Lower lobe of right lung (tissue), 2 donors: ENCODE data around the gene MARCHF3. TPM values are rescaled to one million over a fixed set of nuclear protein-coding genes. Genes with fewer than 3 reads are reported as not detected.
"Not testable (repeated sequence)": the region's sequence is repeated elsewhere in the genome, so short reads cannot be mapped to it uniquely, and the experiment has no call there.

Experiments
- ATAC-seq, 2 donors: fragments of 200-7000 bp; cut with Tn5 transposase; one replicate each; pipeline ENCODE4 v1.9.1; 2020 to 2022; ENCODE audit warnings: mild to moderate bottlenecking in 2 of 2, moderate library complexity in 2 of 2
- DNase-seq: peaks from one replicate; pipeline ENCODE4 v3.0.0-alpha.2; 2020
- H3K27ac ChIP-seq: fragments of 200-600 bp; one replicate; pipeline ENCODE4 v1.8.0; 2022
- H3K27me3 ChIP-seq: fragments of 200-600 bp; one replicate; pipeline ENCODE4 v1.8.0; 2022; ENCODE audit warnings: low read depth
- H3K36me3 ChIP-seq: fragments of 200-600 bp; one replicate; pipeline ENCODE4 v1.8.0; 2022; ENCODE audit warnings: mild to moderate bottlenecking
- H3K4me1 ChIP-seq: fragments of 200-600 bp; one replicate; pipeline ENCODE4 v1.8.0; 2022
- H3K4me3 ChIP-seq: fragments of 200-600 bp; one replicate; pipeline ENCODE4 v1.8.0; 2022; ENCODE audit warnings: mild to moderate bottlenecking
- H3K9me3 ChIP-seq: fragments of 200-600 bp; one replicate; pipeline ENCODE4 v1.8.0; 2022
- CTCF ChIP-seq: fragments of 200-600 bp; IDR thresholded peaks from one replicate; pipeline ENCODE4 v1.8.0; 2022; ENCODE audit warnings: antibody characterized with exemption, mild to moderate bottlenecking
- intact Hi-C: fragments of 100-400 bp; cut with DNase I; formaldehyde crosslinking; loops from one replicate; pipeline ENCODE4 v1.11.0; 2022
- total RNA-seq: library from RNA; stranded (reverse); fragmentation: NEBNext Ultra II Directional; extraction: Animal tissue kit (Norgen Biotek cat#: 25700); gene quantifications from one replicate; pipeline ENCODE4 v1.2.1, GENCODE V29; 2021
- donor health status: DM: no; HTN: yes; CAD: no; lungs with severe emphysema.

MARCHF3 gene
- total RNA-seq, 1 donor from 2014 or later: 14.3 TPM

GRCh38 chr5:126948453-126948852 lies 81.9 kb downstream of the MARCHF3 start:
- H3K4me1 ChIP-seq: no peaks in the 10 kb centered on the region
- H3K9me3 ChIP-seq: no peaks in the 10 kb centered on the region
- TF ChIP-seq CTCF: no peak
- ATAC-seq (no peak), DNase-seq (no peak)
- no peak overlapping the region for H3K4me3 ChIP-seq
- no peaks in the 10 kb centered on the region for H3K36me3 ChIP-seq
- intact Hi-C loops: no loop called here
- no peak overlapping the region for H3K27ac ChIP-seq
- H3K27me3 ChIP-seq: no peaks in the 10 kb centered on the region

- no peak for TF ChIP-seq CTCF
- Histone ChIP-seq H3K4me1 (no peaks in the 10 kb centered on the region), H3K27me3 (no peaks in the 10 kb centered on the region), H3K4me3 (no peak overlapping the region), H3K9me3 (no peaks in the 10 kb centered on the region), H3K36me3 (no peaks in the 10 kb centered on the region), H3K27ac (no peak overlapping the region)
- DNase-seq (no peak), ATAC-seq (no peak)
- intact Hi-C loops: no loop called here
Observed at GRCh38 chr5:126948011-126948355, 82.4 kb downstream of the MARCHF3 start.

- Histone ChIP-seq H3K27me3 (no peaks in the 10 kb centered on the region), H3K4me1 (no peaks in the 10 kb centered on the region), H3K27ac (no peak overlapping the region), H3K4me3 (no peak overlapping the region), H3K9me3 (no peaks in the 10 kb centered on the region), H3K36me3 (no peaks in the 10 kb centered on the region)
- no peak for TF ChIP-seq CTCF
- ATAC-seq (no peak), DNase-seq (no peak)
- intact Hi-C loops: no loop called here
Observed at GRCh38 chr5:126947146-126948010, 83.0 kb downstream of the MARCHF3 start.

- H3K9me3 ChIP-seq, H3K4me3 ChIP-seq, ATAC-seq, H3K27ac ChIP-seq, H3K36me3 ChIP-seq, H3K27me3 ChIP-seq, DNase-seq, intact Hi-C loops, H3K4me1 ChIP-seq: not testable (repeated sequence)
Observed at GRCh38 chr5:126942908-126943307, 87.5 kb downstream of the MARCHF3 start.

- Histone ChIP-seq H3K36me3 (no peaks in the 10 kb centered on the region), H3K27ac (no peak overlapping the region), H3K4me3 (no peak overlapping the region), H3K27me3 (no peaks in the 10 kb centered on the region), H3K9me3 (no peaks in the 10 kb centered on the region), H3K4me1 (no peaks in the 10 kb centered on the region)
- intact Hi-C loops: no loop called here
- no peak for ATAC-seq
- TF ChIP-seq CTCF: no peak
- DNase-seq: no peak
Observed at GRCh38 chr5:126941403-126941802, 89.0 kb downstream of the MARCHF3 start.

GRCh38 chr5:126939887-126940286 lies 90.5 kb downstream of the MARCHF3 start:
- no peak for DNase-seq
- H3K9me3 ChIP-seq: no peaks in the 10 kb centered on the region
- H3K4me1 ChIP-seq: no peaks in the 10 kb centered on the region
- TF ChIP-seq CTCF: no peak
- no peaks in the 10 kb centered on the region for H3K27me3 ChIP-seq
- no peaks in the 10 kb centered on the region for H3K36me3 ChIP-seq
- no peak for ATAC-seq
- H3K27ac ChIP-seq: no peak overlapping the region
- intact Hi-C loops: no loop called here
- no peak overlapping the region for H3K4me3 ChIP-seq
